Nephron (organoid): ENCODE data around the gene FBXO36.
"Not testable (repeated sequence)": the region's sequence is repeated elsewhere in the genome, so short reads cannot be mapped to it uniquely, and the experiment has no call there.

Experiments used
- H3K27ac Mint-ChIP-seq, 3 experiments: 2 replicates each; pipeline ENCODE4 v1.8.0; 2020; ENCODE audit warnings: mixed read lengths in 3 of 3, mild to moderate bottlenecking in 2 of 3, moderate library complexity in 1 of 3
- H3K27me3 Mint-ChIP-seq: 2 replicates; pipeline ENCODE4 v1.8.0; 2021; ENCODE audit warnings: low read depth, mild to moderate bottlenecking, moderate library complexity, mixed read lengths
- H3K36me3 Mint-ChIP-seq: 2 replicates; pipeline ENCODE4 v1.8.0; 2020; ENCODE audit warnings: low read depth, mixed read lengths
- H3K4me1 Mint-ChIP-seq: 2 replicates; pipeline ENCODE4 v1.8.0; 2020; ENCODE audit warnings: mixed read lengths
- H3K4me3 Mint-ChIP-seq, 3 experiments: 2 replicates each; pipeline ENCODE4 v1.8.0; 2020; ENCODE audit warnings: mild to moderate bottlenecking in 3 of 3, mixed read lengths in 3 of 3, moderate library complexity in 2 of 3
- H3K9me3 Mint-ChIP-seq: 2 replicates; pipeline ENCODE4 v1.8.0; 2020; ENCODE audit warnings: mixed read lengths
- TF ChIP-seq, protein P1 (sequence below), 3 experiments: fragments of 200-600 bp; sonication (generic); IDR thresholded peaks; one replicate each; pipeline ENCODE4 v1.5.0; 2021; ENCODE audit warnings: antibody characterized with exemption in 3 of 3; ENCODE audit not compliant: unreplicated experiment in 3 of 3

Gene FBXO36

DNA sequence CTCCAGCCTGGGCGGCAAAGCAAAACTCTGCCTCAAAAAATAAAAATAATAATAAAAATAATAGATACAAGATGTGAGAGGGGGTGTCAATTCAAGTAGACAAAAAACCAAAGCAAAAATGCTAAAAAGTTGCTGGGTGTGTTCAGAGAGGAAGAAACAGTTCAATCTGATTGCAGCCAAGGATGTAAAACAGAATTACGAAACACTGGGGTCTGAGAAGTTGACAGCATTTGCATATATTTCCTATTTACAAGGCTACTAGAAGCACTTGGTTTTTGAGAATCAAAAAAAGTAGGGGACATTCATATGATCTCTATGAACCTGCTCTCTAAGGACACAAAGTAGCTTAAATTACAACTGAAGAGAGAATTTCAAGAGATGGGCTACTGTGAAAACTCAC is 8.1 kb upstream of the FBXO36 start:
- Mint-ChIP-seq H3K4me3 (peak overlapping the region in 1 of 3 experiments; percentile 3), H3K36me3 (peaks cover 12% of the 10 kb centered on the region), H3K4me1 (peaks cover 43% of the 10 kb centered on the region), H3K27ac (peak overlapping the region; percentile 31 to 84 (median 68)), H3K27me3 (no peaks in the 10 kb centered on the region), H3K9me3 (no peaks in the 10 kb centered on the region)
- TF ChIP-seq, protein P1, sequence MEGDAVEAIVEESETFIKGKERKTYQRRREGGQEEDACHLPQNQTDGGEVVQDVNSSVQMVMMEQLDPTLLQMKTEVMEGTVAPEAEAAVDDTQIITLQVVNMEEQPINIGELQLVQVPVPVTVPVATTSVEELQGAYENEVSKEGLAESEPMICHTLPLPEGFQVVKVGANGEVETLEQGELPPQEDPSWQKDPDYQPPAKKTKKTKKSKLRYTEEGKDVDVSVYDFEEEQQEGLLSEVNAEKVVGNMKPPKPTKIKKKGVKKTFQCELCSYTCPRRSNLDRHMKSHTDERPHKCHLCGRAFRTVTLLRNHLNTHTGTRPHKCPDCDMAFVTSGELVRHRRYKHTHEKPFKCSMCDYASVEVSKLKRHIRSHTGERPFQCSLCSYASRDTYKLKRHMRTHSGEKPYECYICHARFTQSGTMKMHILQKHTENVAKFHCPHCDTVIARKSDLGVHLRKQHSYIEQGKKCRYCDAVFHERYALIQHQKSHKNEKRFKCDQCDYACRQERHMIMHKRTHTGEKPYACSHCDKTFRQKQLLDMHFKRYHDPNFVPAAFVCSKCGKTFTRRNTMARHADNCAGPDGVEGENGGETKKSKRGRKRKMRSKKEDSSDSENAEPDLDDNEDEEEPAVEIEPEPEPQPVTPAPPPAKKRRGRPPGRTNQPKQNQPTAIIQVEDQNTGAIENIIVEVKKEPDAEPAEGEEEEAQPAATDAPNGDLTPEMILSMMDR (IDR thresholded peaks at IDR 0.05; ENCODE audit: unreplicated experiment in 3 of 3): no peak

DNA sequence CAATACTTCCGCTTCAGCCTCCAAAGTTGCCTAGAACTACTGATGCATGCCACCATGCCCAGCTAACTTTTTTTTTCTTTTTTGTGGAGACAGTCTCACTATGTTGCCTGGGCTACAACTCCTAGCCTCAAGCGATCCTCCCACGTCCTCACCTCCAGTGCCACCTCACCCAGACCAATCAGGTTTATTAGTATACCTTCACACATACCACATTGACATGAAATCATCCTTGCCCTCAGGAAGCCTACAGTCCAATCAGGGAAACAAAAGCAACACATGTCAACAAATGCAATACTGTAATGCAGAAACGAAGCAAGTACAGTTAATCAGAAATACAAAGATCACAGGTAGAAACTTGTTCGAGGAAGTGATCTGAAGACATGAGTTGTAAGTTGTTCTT is 4.5 kb upstream of the FBXO36 start:
- Mint-ChIP-seq H3K9me3 (no peaks in the 10 kb centered on the region), H3K4me1 (peaks cover 30% of the 10 kb centered on the region), H3K27me3 (no peaks in the 10 kb centered on the region), H3K4me3 (peak overlapping the region in 2 of 3 experiments; percentile 20 to 30), H3K36me3 (peaks cover 16% of the 10 kb centered on the region), H3K27ac (peak overlapping the region in 2 of 3 experiments; percentile 41 to 48)
- TF ChIP-seq, protein P1 (IDR thresholded peaks at IDR 0.05; ENCODE audit: unreplicated experiment in 3 of 3): no peak

DNA sequence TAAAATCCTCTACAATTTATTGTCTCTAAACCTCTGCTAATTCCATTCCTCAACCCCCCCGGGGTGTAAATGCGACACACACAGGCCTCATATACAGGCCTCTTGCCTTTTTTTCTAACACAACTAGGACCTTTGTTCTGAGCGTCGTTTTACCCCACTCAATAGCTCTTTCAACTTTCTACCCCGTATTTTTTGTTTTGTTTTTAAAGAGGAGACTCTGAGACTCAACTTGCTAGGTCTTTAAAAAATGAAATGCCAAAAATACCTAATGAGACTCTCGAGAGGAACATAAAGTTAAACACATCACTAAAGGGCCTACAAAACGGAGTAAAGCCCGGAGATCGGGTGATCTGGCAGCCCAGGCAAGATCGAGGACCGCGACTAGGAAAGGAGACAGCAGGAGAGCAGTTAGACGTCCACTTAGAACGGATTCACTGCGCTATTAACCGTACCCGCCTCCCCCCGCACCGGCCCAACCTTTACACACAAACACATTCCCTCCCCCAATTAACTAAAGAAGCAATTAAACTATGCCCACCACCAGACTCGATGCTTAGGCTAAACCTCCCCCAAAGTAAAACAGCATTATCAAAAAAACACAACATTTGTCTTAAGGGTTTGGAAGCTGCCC is 2.2 kb upstream of the FBXO36 start:
- no peaks in the 10 kb centered on the region for H3K27me3 Mint-ChIP-seq
- TF ChIP-seq, protein P1 (IDR thresholded peaks at IDR 0.05; ENCODE audit: unreplicated experiment in 3 of 3): no peak
- H3K4me3 Mint-ChIP-seq: peak overlapping the region; percentile 99
- H3K27ac Mint-ChIP-seq: peak overlapping the region; percentile 100
- no peaks in the 10 kb centered on the region for H3K9me3 Mint-ChIP-seq
- H3K4me1 Mint-ChIP-seq: peaks cover 25% of the 10 kb centered on the region
- H3K36me3 Mint-ChIP-seq: peaks cover 16% of the 10 kb centered on the region

DNA sequence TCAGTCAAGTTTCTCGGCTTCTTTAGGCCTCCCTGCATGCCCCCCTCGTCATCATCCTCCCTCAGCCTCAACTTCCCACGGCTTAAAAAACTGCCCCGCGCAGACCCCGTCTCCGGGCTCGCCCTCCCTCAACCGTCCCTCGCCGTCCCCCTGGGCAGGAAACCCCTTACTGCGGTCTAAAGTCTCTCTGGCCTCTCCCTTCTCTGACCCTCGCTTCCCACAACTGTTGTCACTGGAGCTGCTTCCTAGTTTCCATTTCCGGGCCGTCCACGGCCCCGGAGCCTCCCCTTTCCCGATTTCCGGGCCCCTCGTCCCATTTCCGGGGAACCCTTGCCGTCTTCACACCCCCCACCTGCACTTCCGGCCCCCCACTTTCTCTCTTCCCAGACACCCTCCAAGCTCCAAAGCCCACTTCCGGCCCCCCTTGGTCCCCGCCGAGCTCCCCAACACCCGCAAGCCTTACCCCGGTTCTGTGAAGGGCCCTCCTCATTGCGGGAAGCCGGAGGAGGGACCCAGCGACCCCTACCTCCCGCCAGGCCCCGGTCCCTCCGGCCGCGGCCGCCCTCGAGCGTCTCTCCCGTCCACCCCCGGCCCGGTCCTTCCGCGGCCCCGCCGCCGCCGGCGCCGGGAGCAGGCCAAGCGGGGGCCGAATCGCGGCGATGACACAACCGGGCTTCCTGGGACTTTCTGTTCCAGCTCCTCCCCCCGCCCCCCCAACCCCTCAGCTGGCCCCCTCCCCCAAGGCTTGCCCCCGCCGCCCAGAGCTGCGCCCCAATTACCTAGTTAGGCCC is 1.0 kb upstream of the FBXO36 start:
- Mint-ChIP-seq H3K36me3 (peaks cover 16% of the 10 kb centered on the region), H3K9me3 (no peaks in the 10 kb centered on the region), H3K4me1 (peaks cover 29% of the 10 kb centered on the region), H3K27me3 (no peaks in the 10 kb centered on the region), H3K27ac (peak overlapping the region; percentile 100), H3K4me3 (peak overlapping the region; percentile 99 to 100 (median 99))
- TF ChIP-seq, protein P1 (IDR thresholded peaks at IDR 0.05; ENCODE audit: unreplicated experiment in 3 of 3): no peak

DNA sequence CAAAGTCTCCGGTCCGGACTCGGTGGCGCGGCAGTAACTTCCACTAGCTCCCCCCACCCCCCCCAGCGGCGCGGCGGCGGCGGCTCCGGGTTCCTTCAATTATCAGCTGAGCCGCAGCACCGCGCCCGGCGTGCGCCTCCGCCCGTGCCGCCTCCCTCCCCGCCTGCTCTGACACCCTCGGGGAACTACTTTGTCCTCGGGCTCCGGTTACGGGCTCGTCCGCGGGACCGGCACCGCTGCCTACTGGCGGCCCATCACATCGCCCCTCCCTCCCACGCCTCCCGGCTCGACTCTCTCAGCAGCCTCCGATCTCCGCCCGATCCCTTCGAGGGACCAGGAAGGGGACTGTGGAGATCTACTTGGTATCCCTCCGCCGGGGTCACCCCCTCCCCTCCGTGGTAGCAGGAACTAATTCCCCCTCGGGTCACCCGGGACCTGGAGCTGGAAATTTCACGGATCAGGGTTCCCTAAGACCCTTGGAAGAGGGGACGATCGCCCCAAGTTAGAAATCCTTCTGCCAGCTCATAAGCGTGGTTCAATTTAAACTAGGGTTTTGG is 333 bp upstream of the FBXO36 start, which contains the start of gene TRIP12:
TSS of gene TRIP12 (minus strand) at position 118 of the 557 bp plus-strand sequence. CDS start 41,930 bp downstream, outside the sequence.
- Mint-ChIP-seq H3K9me3 (no peaks in the 10 kb centered on the region), H3K36me3 (peaks cover 16% of the 10 kb centered on the region), H3K27ac (peak within 1 kb of the TSS; percentile 100), H3K27me3 (no peaks in the 10 kb centered on the region), H3K4me1 (peaks cover 29% of the 10 kb centered on the region), H3K4me3 (peak within 1 kb of the TSS; percentile 99 to 100 (median 99))
- TF ChIP-seq, protein P1 (IDR thresholded peaks at IDR 0.05; ENCODE audit: unreplicated experiment in 3 of 3): no peak

DNA sequence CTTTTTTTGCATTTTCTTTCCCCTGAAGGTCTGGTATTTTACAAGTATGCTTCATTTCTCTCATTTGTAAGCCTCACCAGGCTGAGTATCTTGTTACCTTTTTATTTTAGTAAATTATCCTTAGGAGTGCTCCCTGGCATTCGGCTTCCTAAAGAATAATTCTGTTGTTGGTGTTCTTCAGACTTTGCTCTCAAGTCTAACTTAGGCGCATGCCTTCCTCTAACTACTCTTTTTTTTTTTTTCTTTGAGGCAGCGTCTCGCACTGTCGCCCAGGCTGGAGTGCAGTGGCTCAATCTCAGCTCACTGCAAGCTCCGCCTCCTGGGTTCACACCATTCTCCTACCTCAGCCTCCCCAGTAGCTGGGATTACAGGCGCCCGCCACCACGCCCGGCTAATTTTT is 2.2 kb downstream of the FBXO36 start:
- Mint-ChIP-seq H3K27ac (peak overlapping the region; percentile 33 to 89 (median 67)), H3K4me1 (peaks cover 21% of the 10 kb centered on the region), H3K4me3 (peak overlapping the region; percentile 75 to 100 (median 78))
- H3K9me3 Mint-ChIP-seq, H3K36me3 Mint-ChIP-seq, H3K27me3 Mint-ChIP-seq: not testable (repeated sequence)
